H1 (cell line): ENCODE data around the gene ARHGAP5. TPM values are rescaled to one million over a fixed set of nuclear protein-coding genes. Genes with fewer than 3 reads are reported as not detected.

Source experiments
- CTCF ChIA-PET: fragments of 300-600 bp; sonication (Branson Sonifier 250); formaldehyde crosslinking; loops from one replicate; lab custom pipeline; 2021; ENCODE audit not compliant: partially characterized antibody; lab: Charles Lee
- POLR2A ChIA-PET: fragments of 300-600 bp; sonication (Branson Sonifier 250); formaldehyde crosslinking; loops from one replicate; lab custom pipeline; 2021; ENCODE audit warnings: inconsistent platforms; ENCODE audit not compliant: partially characterized antibody; lab: Charles Lee
- DNase-seq, 2 experiments: peaks; one replicate each; pipeline versions ENCODE4 v3.0.0 to v3.0.0-alpha.2; 2010 to 2022; ENCODE audit warnings: low spot score in 2 of 2, low read depth in 1 of 2, mixed read lengths in 1 of 2
- FAIRE-seq: peaks from 2 replicates; lab custom pipeline; 2011; peaks lifted over from hg19 to GRCh38; lab: Jason Lieb, UNC
- H2AFZ ChIP-seq: 2 replicates; pipeline ENCODE4 v1.8.1; 2012; ENCODE audit warnings: low read length, inconsistent platforms
- H2AK5ac ChIP-seq: 2 replicates; pipeline ENCODE4 v1.6.1; 2013; ENCODE audit warnings: low read depth, low read length
- H2BK120ac ChIP-seq: replicated peaks from 2 replicates; pipeline ENCODE3; 2013; ENCODE audit warnings: low read depth, low read length, inconsistent platforms
- H2BK12ac ChIP-seq: 2 replicates; pipeline ENCODE4 v1.6.1; 2013; ENCODE audit warnings: low read depth, low read length
- H2BK15ac ChIP-seq: 2 replicates; pipeline ENCODE4 v1.6.1; 2013; ENCODE audit warnings: low read length
- H2BK20ac ChIP-seq: 2 replicates; pipeline ENCODE4 v1.6.1; 2013; ENCODE audit warnings: low read length
- H2BK5ac ChIP-seq: 2 replicates; pipeline ENCODE4 v1.6.1; 2013; ENCODE audit warnings: low read depth, low read length
- H3K14ac ChIP-seq: 2 replicates; pipeline ENCODE4 v1.6.1; 2013; ENCODE audit warnings: inconsistent platforms; ENCODE audit not compliant: insufficient read length
- H3K18ac ChIP-seq: 2 replicates; pipeline ENCODE4 v1.6.1; 2013; ENCODE audit warnings: low read length; ENCODE audit errors: extremely low read depth
- H3K23ac ChIP-seq: 2 replicates; pipeline ENCODE4 v1.6.1; 2013; ENCODE audit warnings: inconsistent platforms; ENCODE audit not compliant: insufficient read length
- H3K23me2 ChIP-seq: 2 replicates; pipeline ENCODE4 v1.6.1; 2013; ENCODE audit warnings: low read depth, low read length
- H3K27ac ChIP-seq: 2 replicates; pipeline ENCODE4 v1.6.1; 2011; ENCODE audit warnings: low read depth, low read length, inconsistent platforms
- H3K27me3 ChIP-seq, 4 experiments: replicated peaks in 1 of 4; 1 replicate in 1 of 4; 2 replicates in 3 of 4; pipeline versions ENCODE4 v1.6.1 to v1.8.1; 2011 to 2013; ENCODE audit warnings: low read length in 3 of 4, mild to moderate bottlenecking in 3 of 4, inconsistent platforms in 2 of 4, mixed read lengths in 2 of 4, moderate library complexity in 1 of 4; ENCODE audit not compliant: control insufficient read depth in 3 of 4, insufficient read depth in 3 of 4; ENCODE audit errors: extremely low read depth in 1 of 4
- H3K36me3 ChIP-seq, 4 experiments: 2 replicates each; pipeline versions ENCODE4 v1.6.1 to v1.8.1; 2011 to 2013; ENCODE audit warnings: mild to moderate bottlenecking in 4 of 4, low read length in 3 of 4, moderate library complexity in 2 of 4, control low read depth in 1 of 4, inconsistent platforms in 1 of 4; ENCODE audit not compliant: insufficient read depth in 4 of 4, control insufficient read depth in 2 of 4
- H3K4ac ChIP-seq: replicated peaks from 2 replicates; pipeline ENCODE3; 2013; ENCODE audit warnings: low read length, low read depth, mixed read lengths, inconsistent platforms; ENCODE audit not compliant: insufficient read length
- H3K4me1 ChIP-seq, 4 experiments: replicated peaks in 1 of 4; 1 replicate in 1 of 4; 2 replicates in 3 of 4; pipeline versions ENCODE4 v1.6.1 to v1.8.1; 2011 to 2013; ENCODE audit warnings: low read length in 3 of 4, inconsistent platforms in 2 of 4, mixed read lengths in 1 of 4; ENCODE audit not compliant: insufficient read depth in 4 of 4, control insufficient read depth in 3 of 4
- H3K4me2 ChIP-seq, 2 experiments: 2 replicates each; pipeline versions ENCODE4 v1.6.1 to v1.8.1; 2011 to 2013; ENCODE audit warnings: low read depth in 2 of 2, low read length in 2 of 2, control low read depth in 1 of 2, inconsistent platforms in 1 of 2, mild to moderate bottlenecking in 1 of 2; ENCODE audit not compliant: insufficient read depth in 1 of 2
- H3K4me3 ChIP-seq, 4 experiments: fragments of 200-600, 300-600 bp in 1 of 4; sonication (generic), shearing (Covaris generic), sonication (Bioruptor Twin) in 1 of 4; 2 replicates each; pipeline versions ENCODE4 v1.5.1 to v1.8.1; 2011 to 2016; ENCODE audit warnings: low read length in 4 of 4, low read depth in 3 of 4, control low read depth in 2 of 4, inconsistent platforms in 2 of 4, mild to moderate bottlenecking in 2 of 4, mixed read lengths in 1 of 4, moderate library complexity in 1 of 4; ENCODE audit not compliant: insufficient read depth in 2 of 4; ENCODE audit errors: extremely low read depth in 1 of 4
- H3K56ac ChIP-seq: replicated peaks from 2 replicates; pipeline ENCODE3; 2013; ENCODE audit warnings: low read depth, mild to moderate bottlenecking, mixed read lengths, low read length, inconsistent platforms; ENCODE audit not compliant: insufficient read length
- H3K79me1 ChIP-seq: 2 replicates; pipeline ENCODE4 v1.6.1; 2013; ENCODE audit warnings: low read depth, low read length, control low read depth
- H3K79me2 ChIP-seq, 2 experiments: 2 replicates each; pipeline versions ENCODE4 v1.6.1 to v1.8.1; 2012 to 2013; ENCODE audit warnings: low read length in 2 of 2, mild to moderate bottlenecking in 2 of 2, inconsistent platforms in 1 of 2; ENCODE audit not compliant: insufficient read depth in 2 of 2, control insufficient read depth in 1 of 2
- H3K9ac ChIP-seq, 4 experiments: replicated peaks in 1 of 4; 1 replicate in 1 of 4; 2 replicates in 3 of 4; pipeline versions ENCODE4 v1.6.1 to v1.8.1; 2011 to 2013; ENCODE audit warnings: low read depth in 3 of 4, low read length in 3 of 4, control low read depth in 2 of 4, mild to moderate bottlenecking in 2 of 4, moderate library complexity in 2 of 4, inconsistent platforms in 1 of 4; ENCODE audit errors: extremely low read depth in 1 of 4
- H3K9me3 ChIP-seq, 2 experiments: 2 replicates each; pipeline versions ENCODE4 v1.6.1 to v1.8.1; 2012 to 2013; ENCODE audit warnings: mild to moderate bottlenecking in 2 of 2, moderate library complexity in 2 of 2, control low read depth in 1 of 2, inconsistent platforms in 1 of 2, low read depth in 1 of 2, low read length in 1 of 2, mixed read lengths in 1 of 2; ENCODE audit not compliant: insufficient read depth in 2 of 2
- H4K20me1 ChIP-seq, 2 experiments: replicated peaks in 1 of 2; 2 replicates each; pipeline versions ENCODE3 to v1.8.1; 2011 to 2013; ENCODE audit warnings: inconsistent platforms in 2 of 2, low read length in 2 of 2, mild to moderate bottlenecking in 1 of 2; ENCODE audit not compliant: insufficient read depth in 2 of 2, control insufficient read depth in 1 of 2
- H4K5ac ChIP-seq: 2 replicates; pipeline ENCODE4 v1.6.1; 2013; ENCODE audit warnings: low read length, low read depth, mixed read lengths, inconsistent platforms; ENCODE audit not compliant: insufficient read length
- H4K8ac ChIP-seq: 2 replicates; pipeline ENCODE4 v1.8.0; 2013; ENCODE audit warnings: mild to moderate bottlenecking, moderate library complexity, low read length, inconsistent platforms; ENCODE audit not compliant: insufficient read depth; ENCODE audit errors: extremely low read depth
- H4K91ac ChIP-seq: replicated peaks from 2 replicates; pipeline ENCODE3; 2013; ENCODE audit warnings: low read length, mixed read lengths, inconsistent platforms; ENCODE audit not compliant: insufficient read length
- SIX5 ChIP-seq: IDR thresholded peaks from 2 replicates; pipeline ENCODE4 v1.6.1; 2011; ENCODE audit warnings: mild to moderate bottlenecking, low read depth, low read length
- SRF ChIP-seq: IDR thresholded peaks from 2 replicates; pipeline ENCODE4 v1.6.1; 2011; ENCODE audit warnings: mild to moderate bottlenecking, low read depth, low read length, moderate library complexity
- WGBS, 2 experiments: shearing (Covaris generic) in 1 of 2; methylation state at CpG; one replicate each; pipeline versions ENCODE4 v1.1.6 to v1.1.7; 2013 to 2015; ENCODE audit warnings: low lambda C conversion rate in 2 of 2, mixed read lengths in 2 of 2, inconsistent platforms in 1 of 2, low coverage in 1 of 2, missing lambda C conversion rate in 1 of 2; ENCODE audit not compliant: insufficient replicate concordance in 2 of 2, insufficient coverage in 1 of 2, insufficient read length in 1 of 2; ENCODE audit errors: extremely low coverage in 1 of 2, missing lambda C conversion rate in 1 of 2; 5-methylcytosine and 5-hydroxymethylcytosine counted together
- long read RNA-seq, 2 experiments: library from RNA in 1 of 2; library from capped mRNA in 1 of 2; stranded (forward); transcript quantifications; one replicate each; pipeline ENCODE4 v2.0.0, GENCODE V29; 2021; ENCODE audit warnings: inconsistent platforms in 1 of 2
- polyA minus RNA-seq, 3 experiments: library from RNA; depleted of rRNA, polyadenylated mRNA; stranded (reverse); fragments of >200 nt; gene quantifications; 1 replicate in 2 of 3; 2 replicates in 1 of 3; pipeline ENCODE4 v1.2.3, GENCODE V29; 2011
- polyA plus RNA-seq, 7 experiments: library from polyadenylated mRNA; depleted of rRNA in 3 of 7; stranded (reverse) in 5 of 7; unstranded in 2 of 7; fragments of >200 nt in 5 of 7; fragments of 200-250 nt in 2 of 7; gene quantifications; 1 replicate in 5 of 7; 2 replicates in 1 of 7; 4 replicates in 1 of 7; pipeline versions ENCODE4 v1.2.1 to v1.2.3, GENCODE V29; 2011 to 2013; ENCODE audit warnings: missing spikeins in 2 of 7, mixed read lengths in 2 of 7
- total RNA-seq: library from RNA; stranded (reverse); fragmentation: NEBNext Ultra II Directional; extraction: Animal tissue kit (Norgen Biotek cat#: 25700); gene quantifications from 2 replicates; pipeline ENCODE4 v1.2.1, GENCODE V29; 2021

The ARHGAP5 gene, protein sequence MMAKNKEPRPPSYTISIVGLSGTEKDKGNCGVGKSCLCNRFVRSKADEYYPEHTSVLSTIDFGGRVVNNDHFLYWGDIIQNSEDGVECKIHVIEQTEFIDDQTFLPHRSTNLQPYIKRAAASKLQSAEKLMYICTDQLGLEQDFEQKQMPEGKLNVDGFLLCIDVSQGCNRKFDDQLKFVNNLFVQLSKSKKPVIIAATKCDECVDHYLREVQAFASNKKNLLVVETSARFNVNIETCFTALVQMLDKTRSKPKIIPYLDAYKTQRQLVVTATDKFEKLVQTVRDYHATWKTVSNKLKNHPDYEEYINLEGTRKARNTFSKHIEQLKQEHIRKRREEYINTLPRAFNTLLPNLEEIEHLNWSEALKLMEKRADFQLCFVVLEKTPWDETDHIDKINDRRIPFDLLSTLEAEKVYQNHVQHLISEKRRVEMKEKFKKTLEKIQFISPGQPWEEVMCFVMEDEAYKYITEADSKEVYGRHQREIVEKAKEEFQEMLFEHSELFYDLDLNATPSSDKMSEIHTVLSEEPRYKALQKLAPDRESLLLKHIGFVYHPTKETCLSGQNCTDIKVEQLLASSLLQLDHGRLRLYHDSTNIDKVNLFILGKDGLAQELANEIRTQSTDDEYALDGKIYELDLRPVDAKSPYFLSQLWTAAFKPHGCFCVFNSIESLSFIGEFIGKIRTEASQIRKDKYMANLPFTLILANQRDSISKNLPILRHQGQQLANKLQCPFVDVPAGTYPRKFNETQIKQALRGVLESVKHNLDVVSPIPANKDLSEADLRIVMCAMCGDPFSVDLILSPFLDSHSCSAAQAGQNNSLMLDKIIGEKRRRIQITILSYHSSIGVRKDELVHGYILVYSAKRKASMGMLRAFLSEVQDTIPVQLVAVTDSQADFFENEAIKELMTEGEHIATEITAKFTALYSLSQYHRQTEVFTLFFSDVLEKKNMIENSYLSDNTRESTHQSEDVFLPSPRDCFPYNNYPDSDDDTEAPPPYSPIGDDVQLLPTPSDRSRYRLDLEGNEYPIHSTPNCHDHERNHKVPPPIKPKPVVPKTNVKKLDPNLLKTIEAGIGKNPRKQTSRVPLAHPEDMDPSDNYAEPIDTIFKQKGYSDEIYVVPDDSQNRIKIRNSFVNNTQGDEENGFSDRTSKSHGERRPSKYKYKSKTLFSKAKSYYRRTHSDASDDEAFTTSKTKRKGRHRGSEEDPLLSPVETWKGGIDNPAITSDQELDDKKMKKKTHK (N-terminal part only)
- total RNA-seq, result 77.3 and 78.2 TPM in 2 replicates
- polyA plus RNA-seq (2011; rRNA removed), result 3.5 and 7.8 TPM in 2 replicates
- polyA plus RNA-seq (2011; cell fraction: cytosol; rRNA removed), result 9.4 TPM
- polyA plus RNA-seq (2011; cell fraction: nucleus; rRNA removed), result 8.4 TPM
- 11.4 to 33.3 TPM (median 17.4 TPM) in 4 replicates for polyA plus RNA-seq (2012, experiment 1 of 2)
- 1.00 TPM for polyA plus RNA-seq (2012, experiment 2 of 2)
- polyA plus RNA-seq (2013, experiment 1 of 2), result 30.3 TPM
- 30.0 TPM for polyA plus RNA-seq (2013, experiment 2 of 2)
- polyA minus RNA-seq (2011; rRNA and poly(A)+ RNA removed), result 44.3 and 68.3 TPM in 2 replicates
- 25.5 TPM for polyA minus RNA-seq (2011; cell fraction: cytosol; rRNA and poly(A)+ RNA removed)
- 146 TPM for polyA minus RNA-seq (2011; cell fraction: nucleus; rRNA and poly(A)+ RNA removed)
- long read RNA-seq, experiment 1, full-length matches to known transcripts, result 15 of 36 reads
- long read RNA-seq, experiment 1, partial matches to known transcripts, result 14 of 36 reads
- long read RNA-seq, experiment 1, other reads (novel, unspliced or antisense), result 7 of 36 reads
- long read RNA-seq, experiment 2, partial matches to known transcripts, result 0 of 3 reads
- long read RNA-seq, experiment 2, other reads (novel, unspliced or antisense), result 3 of 3 reads

DNA sequence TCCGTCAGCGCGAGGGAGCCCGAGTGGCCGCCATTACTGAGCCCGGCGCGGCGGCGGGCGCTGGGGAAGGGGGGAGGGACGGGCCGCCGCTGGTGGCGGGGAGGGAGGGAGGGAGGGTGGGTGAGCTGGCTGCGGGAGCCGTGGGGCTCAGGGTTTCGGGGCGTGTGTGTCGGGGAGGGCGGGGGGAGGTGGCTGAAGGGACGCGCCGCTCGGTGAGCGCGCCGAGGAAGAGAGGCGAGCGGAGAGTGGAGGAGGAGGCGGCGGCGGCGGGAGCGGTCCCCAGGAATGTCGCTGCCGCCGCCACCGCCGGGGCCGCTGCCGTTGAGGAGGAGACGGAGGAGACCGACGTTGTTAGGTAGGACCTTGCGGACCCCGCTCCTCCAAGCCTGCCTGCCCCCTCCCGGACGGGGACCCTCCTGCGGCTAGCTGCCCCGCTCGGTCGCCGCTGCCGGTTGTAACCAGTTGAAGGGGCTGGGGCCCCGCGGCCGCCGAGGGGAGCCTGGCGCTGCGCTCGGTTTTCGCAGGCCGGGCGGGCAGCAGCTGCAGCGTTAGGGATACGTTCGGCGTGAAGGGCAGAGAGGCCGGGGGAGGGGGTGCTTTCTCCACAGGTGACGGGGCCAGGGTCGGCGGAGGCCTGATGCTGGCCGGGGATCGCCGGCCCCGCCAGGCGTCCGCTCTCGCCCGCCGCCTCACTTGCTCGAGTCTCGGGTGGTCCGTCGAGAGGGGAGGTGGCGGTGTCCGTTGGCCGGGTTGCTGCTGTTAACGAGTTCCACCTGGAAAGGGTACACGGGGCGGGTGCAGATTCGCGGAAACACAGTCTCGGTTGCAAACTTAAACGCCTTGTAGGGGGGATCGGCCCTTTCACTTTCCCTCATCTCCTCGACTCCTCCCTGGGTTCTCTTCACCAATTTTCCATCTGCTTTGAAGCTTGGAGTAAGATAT lies at the start of gene ARHGAP5:
ARHGAP5 (plus strand) TSS at position 224 of the 942 bp plus-strand sequence. CDS start 13,366 bp downstream, outside the sequence.
- no peaks in the 10 kb centered on the region for H3K27me3 ChIP-seq
- ChIA-PET POLR2A (interaction anchor here (0.6 to 2.9 kb wide), 20 partner anchors 8 to 657 kb away, joined by 3 to 17 read pairs (median 3); partner anchors contain the start of genes HEATR5A, RNU6-7 and RNU6-8), CTCF (interaction anchor here (0.9 to 1.3 kb wide), 2 partner anchors 175 to 627 kb away, joined by 3 to 6 read pairs; no protein-coding TSS in a partner anchor)
- peak within 1 kb of the TSS; percentile 85 to 94 (median 92) for H3K9ac ChIP-seq
- H3K36me3 ChIP-seq, result no peaks in the 10 kb centered on the region
- peak within 1 kb of the TSS; percentile 90 for H4K5ac ChIP-seq
- peak within 1 kb of the TSS; percentile 83 for H4K91ac ChIP-seq
- peak within 1 kb of the TSS; percentile 84 for H3K18ac ChIP-seq
- no peak for FAIRE-seq
- H2BK15ac ChIP-seq, result no peak within 1 kb of the TSS; the same call in 1 of the 2 replicates
- peak within 1 kb of the TSS; percentile 36 for H2BK120ac ChIP-seq
- peak within 1 kb of the TSS; percentile 92 for H2BK12ac ChIP-seq
- WGBS, 2 experiments, result 1% methylated on average over 52 of the region's 98 CpGs; no CpG with 5 or more reads in 1 of the 2 experiments
- peak within 1 kb of the TSS; percentile 50 for H3K14ac ChIP-seq
- peak within 1 kb of the TSS; percentile 88 for H3K56ac ChIP-seq
- peak within 1 kb of the TSS; percentile 88; the same call in 1 of the 2 replicates for H2AFZ ChIP-seq
- peaks cover 0 to 51% of the 10 kb centered on the region in 2 experiments; a peak in 3 of 4 replicates for H3K79me2 ChIP-seq
- H2BK5ac ChIP-seq, result peak within 1 kb of the TSS; percentile 94
- peak within 1 kb of the TSS; percentile 91 for H3K27ac ChIP-seq
- H3K23me2 ChIP-seq, result peaks cover 9% of the 10 kb centered on the region
- peak in 1 of 2 experiments; percentile 83 for DNase-seq
- peaks cover 0 to 4% (median 0%) of the 10 kb centered on the region in 4 experiments; a peak in 1 of 7 replicates for H3K4me1 ChIP-seq
- no peak within 1 kb of the TSS; the same call in 1 of the 2 replicates for H2AK5ac ChIP-seq
- H3K9me3 ChIP-seq, result no peaks in the 10 kb centered on the region
- peaks cover 0 to 1% of the 10 kb centered on the region in 2 experiments for H4K20me1 ChIP-seq
- peak within 1 kb of the TSS; percentile 83 to 85 for H3K4me2 ChIP-seq
- H4K8ac ChIP-seq, result peak within 1 kb of the TSS; percentile 95
- H2BK20ac ChIP-seq, result no peak within 1 kb of the TSS
- H3K4me3 ChIP-seq, result peak within 1 kb of the TSS; percentile 86 to 97 (median 95)
- peak within 1 kb of the TSS; percentile 87 for H3K4ac ChIP-seq
- H3K79me1 ChIP-seq, result no peaks in the 10 kb centered on the region
- no peak within 1 kb of the TSS for H3K23ac ChIP-seq
- TF ChIP-seq SRF (no peak), SIX5 (no peak)
